HG02763 (cell line): ENCODE data around the gene TPGS2.
"Not testable (repeated sequence)": the region's sequence is repeated elsewhere in the genome, so short reads cannot be mapped to it uniquely, and the experiment has no call there.

Experiments used
- ATAC-seq: cut with Tn5 transposase; IDR thresholded peaks from one replicate; pipeline ENCODE4 v1.9.1; 2021; ENCODE audit warnings: mild to moderate bottlenecking, moderate library complexity; ENCODE audit not compliant: unreplicated experiment

TPGS2 gene

GRCh38 chr18:36828630-36829361, at the start of gene TPGS2, which contains the start of gene KIAA1328:
TPGS2 (minus strand) TSS chr18:36829002; CDS start chr18:36828767, 235 bp downstream.
KIAA1328 (plus strand) TSS chr18:36829127; CDS start chr18:36829139, 12 bp downstream.
- peak; percentile 95 for ATAC-seq

GRCh38 chr18:36873826-36874225, 45.0 kb upstream of the TPGS2 start:
- not testable (repeated sequence) for ATAC-seq

- no peak for ATAC-seq
Observed at GRCh38 chr18:36872329-36872728, 43.5 kb upstream of the TPGS2 start.

GRCh38 chr18:36871801-36872200, 43.0 kb upstream of the TPGS2 start:
- no peak for ATAC-seq

GRCh38 chr18:36867056-36867455, 38.3 kb upstream of the TPGS2 start:
- ATAC-seq: no peak

- ATAC-seq: no peak
Observed at GRCh38 chr18:36862182-36862581, 33.4 kb upstream of the TPGS2 start.

GRCh38 chr18:36856815-36857214, 28.0 kb upstream of the TPGS2 start:
- no peak for ATAC-seq

- no peak for ATAC-seq
Observed at GRCh38 chr18:36851202-36851590, 22.4 kb upstream of the TPGS2 start.

GRCh38 chr18:36850527-36851201, 21.9 kb upstream of the TPGS2 start:
- no peak for ATAC-seq

GRCh38 chr18:36849288-36850006, 20.6 kb upstream of the TPGS2 start:
- no peak for ATAC-seq

GRCh38 chr18:36848609-36849008, 19.8 kb upstream of the TPGS2 start:
- no peak for ATAC-seq

- ATAC-seq: no peak
Observed at GRCh38 chr18:36843784-36844183, 15.0 kb upstream of the TPGS2 start.

- ATAC-seq: no peak
Observed at GRCh38 chr18:36843199-36843598, 14.4 kb upstream of the TPGS2 start.

GRCh38 chr18:36839835-36840234, 11.0 kb upstream of the TPGS2 start:
- ATAC-seq: no peak

- no peak for ATAC-seq
Observed at GRCh38 chr18:36835927-36836326, 7.1 kb upstream of the TPGS2 start.

- ATAC-seq: no peak
Observed at GRCh38 chr18:36833120-36833519, 4.3 kb upstream of the TPGS2 start.

- no peak for ATAC-seq
Observed at GRCh38 chr18:36831139-36831538, 2.3 kb upstream of the TPGS2 start.

GRCh38 chr18:36830158-36830495, 1.3 kb upstream of the TPGS2 start:
- no peak for ATAC-seq

- ATAC-seq: no peak
Observed at GRCh38 chr18:36829362-36830157, 758 bp upstream of the TPGS2 start.

GRCh38 chr18:36828157-36828629, 609 bp downstream of the TPGS2 start:
- no peak for ATAC-seq

GRCh38 chr18:36826556-36826955, 2.2 kb downstream of the TPGS2 start:
- ATAC-seq: no peak
